Measurements from ENCODE around the gene FBXL15. TPM values are rescaled to one million over a fixed set of nuclear protein-coding genes. Genes with fewer than 3 reads are reported as not detected.

FBXL15 gene
- total RNA-seq, 1 donor from 2014 or later = 16.5 TPM

- no peak overlapping the region for H3K27ac ChIP-seq
- intact Hi-C loops (cut with DNase I) = no loop called here
- no peak for TF ChIP-seq CTCF (IDR thresholded peaks at IDR 0.05)
- H3K4me3 ChIP-seq = no peak overlapping the region
- H3K27me3 ChIP-seq = no peaks in the 10 kb centered on the region
- no peaks in the 10 kb centered on the region for H3K4me1 ChIP-seq
- no peak for DNase-seq (ENCODE audit: low spot score in 2 of 2)
- H3K9me3 ChIP-seq = no peaks in the 10 kb centered on the region
- H3K36me3 ChIP-seq = peaks cover 3 to 4% of the 10 kb centered on the region in 2 donors
Observed at GRCh38 chr10:102470579-102471546, 50.2 kb downstream of the FBXL15 start.

Other genes with a start within 250 kb of the FBXL15 start
- not detected for gene ELOVL3, start 194.5 kb upstream of the FBXL15 start, total RNA-seq
- not detected for gene PITX3, start 179.3 kb upstream of the FBXL15 start, total RNA-seq
- 56.0 TPM for gene GBF1, start 175.3 kb upstream of the FBXL15 start, total RNA-seq
- 89.2 TPM for gene NFKB2, start 25.1 kb upstream of the FBXL15 start, total RNA-seq
- not detected for gene PSD, start 2.1 kb upstream of the FBXL15 start, total RNA-seq
- 45.1 TPM for gene CUEDC2, start 11.7 kb downstream of the FBXL15 start, total RNA-seq
- not detected for gene C10orf95, start 30.7 kb downstream of the FBXL15 start, total RNA-seq
- gene ACTR1A, start 81.9 kb downstream of the FBXL15 start, total RNA-seq = 200 TPM
- 17.3 TPM for gene SUFU, start 83.1 kb downstream of the FBXL15 start, total RNA-seq
- gene TRIM8, start 223.6 kb downstream of the FBXL15 start, total RNA-seq = 216 TPM

Measured in ascending aorta (tissue), 2 donors.